GM19035 (cell line): Measurements from ENCODE around the gene RTN4.
"Not testable (repeated sequence)": the region's sequence is repeated elsewhere in the genome, so short reads cannot be mapped to it uniquely, and the experiment has no call there.

ENCODE experiments used
- ATAC-seq: cut with Tn5 transposase; IDR thresholded peaks from one replicate; pipeline ENCODE4 v1.9.1; 2021; ENCODE audit not compliant: unreplicated experiment

Gene RTN4

DNA sequence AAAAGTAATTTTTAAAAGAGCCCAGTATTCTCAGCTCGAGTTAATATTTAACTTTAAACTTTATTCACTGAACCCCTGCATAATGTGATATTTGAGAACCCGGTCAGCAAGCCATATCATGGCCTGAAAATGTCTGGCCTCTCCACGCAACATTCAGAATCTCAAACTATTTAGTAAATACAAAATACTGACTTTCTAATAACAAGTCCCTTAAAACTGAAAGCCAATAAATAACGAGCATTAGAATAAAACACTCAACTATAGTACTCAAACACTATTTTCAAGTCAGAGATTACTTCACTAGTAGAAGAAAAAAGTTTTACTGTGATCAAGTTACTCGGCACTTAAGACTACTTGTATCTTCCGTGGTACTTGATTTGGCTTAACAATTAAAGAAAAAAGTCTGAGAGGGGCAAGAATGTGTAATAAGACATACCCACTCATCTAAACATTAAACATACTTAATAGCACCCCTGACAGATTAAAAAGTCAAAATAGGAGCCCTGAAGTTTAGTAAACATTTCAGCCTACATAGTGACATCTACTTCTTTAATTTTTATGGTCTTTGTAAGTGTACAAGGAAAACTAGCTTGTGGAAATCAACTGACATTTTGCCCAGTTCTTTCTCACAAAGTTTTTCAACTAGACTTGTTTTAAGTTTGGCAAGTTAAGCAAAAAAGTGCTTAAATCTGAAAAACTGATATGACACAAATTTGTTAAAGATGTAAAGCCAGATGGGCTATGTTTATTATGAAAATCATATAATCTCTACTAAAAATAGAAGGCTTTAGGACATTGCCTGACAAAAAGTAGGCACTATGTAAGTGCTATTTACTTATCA, 38.2 kb downstream of the RTN4 start:
- no peak for ATAC-seq

GRCh38 chr2:55010915-55011314, 39.3 kb downstream of the RTN4 start:
- ATAC-seq = no peak

DNA sequence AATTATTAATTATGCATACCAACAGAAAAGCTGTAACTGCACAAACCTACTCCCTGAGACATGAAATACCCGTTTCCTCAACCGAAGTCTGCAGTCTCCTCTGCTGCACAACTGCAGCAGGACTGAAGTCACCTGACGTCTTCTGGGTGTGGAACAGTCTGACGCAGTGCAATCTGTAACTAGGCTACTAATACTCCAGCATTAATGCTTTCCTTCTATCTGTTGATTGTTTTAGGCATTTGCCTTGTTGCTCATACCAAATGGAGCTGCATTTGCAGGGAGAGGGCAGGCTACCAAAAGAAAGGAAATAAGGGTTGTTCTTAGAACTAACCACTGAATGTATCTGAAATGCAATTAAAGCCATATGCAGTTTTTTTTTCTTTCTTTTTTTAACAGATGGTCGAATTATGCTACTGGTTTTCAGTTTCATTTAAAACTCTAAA, 40.1 kb downstream of the RTN4 start:
- ATAC-seq = peak; percentile 97

DNA sequence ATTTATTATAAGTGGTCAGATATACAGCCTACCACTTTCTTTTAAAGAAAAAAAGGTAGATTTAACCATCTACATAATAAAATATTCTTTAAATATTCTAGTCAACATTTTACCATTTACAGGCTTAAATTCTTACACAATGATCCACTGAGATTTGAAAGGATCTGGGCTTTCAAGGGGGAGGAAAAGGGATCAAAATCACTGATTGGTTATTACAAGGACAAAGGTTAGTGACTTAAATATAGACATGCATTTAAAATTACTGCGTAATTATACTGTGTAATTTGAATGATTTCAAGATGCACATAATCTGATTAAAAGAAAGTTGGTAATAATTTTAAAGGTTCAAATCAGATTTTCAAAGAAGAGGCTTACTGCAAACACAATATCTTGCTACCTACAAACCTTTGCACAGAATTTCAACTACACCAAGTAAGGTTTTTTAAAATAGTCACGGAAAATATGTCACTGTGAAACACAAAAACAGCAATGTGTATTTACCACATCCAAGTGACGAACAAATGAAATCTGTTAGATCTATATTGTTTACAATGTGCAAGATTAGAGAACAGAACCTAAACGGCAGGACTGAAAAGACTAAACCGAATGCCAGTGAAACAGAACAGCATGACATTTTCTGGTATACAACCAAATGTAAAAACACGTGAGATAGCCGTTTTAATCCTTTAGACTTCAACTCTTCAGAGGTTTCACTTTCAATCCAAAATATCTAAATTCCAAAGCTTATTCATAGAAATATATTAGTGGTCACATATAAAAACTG, 40.8 kb downstream of the RTN4 start:
- no peak for ATAC-seq

DNA sequence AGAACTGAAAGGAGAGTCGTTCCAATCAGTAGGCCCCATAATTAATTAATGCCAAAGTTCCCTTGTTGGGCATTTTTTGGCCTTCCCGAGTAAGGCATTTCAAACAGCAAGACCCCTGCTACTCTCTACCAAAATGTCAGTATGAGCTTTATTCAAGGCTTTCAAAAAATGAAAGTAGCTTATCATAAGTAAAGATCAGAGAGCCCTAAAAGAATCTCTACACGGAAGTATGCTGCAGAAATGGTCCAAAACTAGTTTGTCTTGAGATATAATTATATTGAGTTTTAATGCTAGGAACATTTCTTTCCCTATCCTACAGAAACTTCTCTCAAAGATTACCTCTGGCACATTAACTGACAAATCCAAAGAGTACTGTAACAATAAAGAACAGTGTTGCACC, 43.9 kb downstream of the RTN4 start:
- no peak for ATAC-seq

- ATAC-seq = no peak
Observed at GRCh38 chr2:55003706-55004639, 46.3 kb downstream of the RTN4 start.

- ATAC-seq = no peak
Observed at GRCh38 chr2:55001716-55002115, 48.5 kb downstream of the RTN4 start.

DNA sequence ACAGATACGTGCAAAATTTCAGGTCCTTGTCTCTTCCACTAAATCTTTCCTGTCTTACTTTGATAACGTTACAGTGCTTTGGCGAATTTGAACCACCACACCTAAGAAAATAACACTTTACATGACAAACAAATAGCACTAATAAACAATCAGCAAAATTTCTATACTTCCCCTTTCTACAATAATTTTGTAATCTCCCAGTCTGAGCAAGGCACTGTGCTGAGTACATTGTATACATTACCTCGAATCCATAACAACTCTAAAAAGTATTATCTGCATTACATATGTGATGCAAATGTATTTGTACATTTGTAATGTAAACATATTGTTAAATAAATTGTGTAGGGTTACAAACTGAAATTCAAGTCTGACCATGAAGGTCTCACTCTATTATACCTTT, 49.9 kb downstream of the RTN4 start:
- no peak for ATAC-seq

DNA sequence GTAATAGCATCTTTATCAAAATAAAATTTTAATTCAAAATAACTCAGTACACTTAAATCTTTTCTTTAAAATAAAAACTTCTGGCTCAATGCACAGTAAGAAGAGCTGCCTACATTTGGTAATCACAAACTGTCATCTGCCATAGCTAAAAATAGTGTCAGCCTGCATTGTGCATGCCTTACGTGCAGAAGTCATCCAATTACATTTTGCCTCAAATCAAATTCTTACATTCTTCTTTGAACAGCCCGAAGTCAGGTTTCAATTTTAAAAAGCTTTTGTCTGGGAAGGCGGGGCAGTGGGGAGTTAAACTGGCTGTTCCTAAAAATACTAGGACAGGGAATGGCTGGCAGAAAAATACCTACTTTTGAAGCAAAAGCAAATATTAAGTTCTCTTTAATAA, 51.1 kb downstream of the RTN4 start:
- no peak for ATAC-seq

DNA sequence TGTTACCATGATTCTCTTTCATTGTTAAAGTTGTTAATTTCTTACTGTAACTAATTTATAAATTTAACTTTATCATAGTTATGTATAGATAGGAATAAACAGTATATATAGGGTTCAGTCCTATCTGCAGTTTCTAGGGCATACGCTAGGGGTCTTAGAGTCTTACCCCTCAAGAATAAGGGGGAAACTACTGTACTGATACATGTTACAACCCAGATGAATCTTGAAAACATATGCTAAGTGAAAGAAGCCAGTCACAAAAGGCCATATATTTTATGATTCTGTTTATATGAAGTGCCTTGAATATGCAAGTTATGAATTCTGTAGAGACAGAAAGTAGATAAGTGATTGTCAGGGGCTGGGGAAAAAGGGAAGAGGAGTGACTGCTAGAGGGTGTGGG, 52.4 kb downstream of the RTN4 start:
- ATAC-seq = no peak

- ATAC-seq = no peak
Observed at GRCh38 chr2:54995553-54995952, 54.7 kb downstream of the RTN4 start.

- ATAC-seq = not testable (repeated sequence)
Observed at GRCh38 chr2:54990694-54991093, 59.6 kb downstream of the RTN4 start.

DNA sequence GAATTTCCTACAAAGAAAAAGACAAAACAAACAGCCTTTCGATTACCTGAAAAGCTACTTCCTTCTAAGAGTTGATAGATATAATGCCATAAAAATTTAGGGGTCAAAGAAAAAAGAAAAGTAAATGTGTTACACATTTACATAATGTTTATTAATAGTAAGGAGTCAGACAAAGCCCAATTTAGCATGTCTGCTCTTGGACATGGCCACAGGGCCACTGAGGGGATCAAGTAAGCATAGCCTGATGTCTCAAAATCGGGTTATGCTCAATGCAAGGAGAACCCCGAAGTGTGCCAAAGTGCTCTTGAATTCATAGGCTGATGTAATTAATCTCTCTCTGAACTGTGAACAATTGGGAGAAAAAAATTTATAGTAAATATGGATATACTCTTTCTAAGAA, 61.6 kb downstream of the RTN4 start:
- no peak for ATAC-seq

- ATAC-seq = no peak
Observed at GRCh38 chr2:54986264-54986663, 64.0 kb downstream of the RTN4 start.

DNA sequence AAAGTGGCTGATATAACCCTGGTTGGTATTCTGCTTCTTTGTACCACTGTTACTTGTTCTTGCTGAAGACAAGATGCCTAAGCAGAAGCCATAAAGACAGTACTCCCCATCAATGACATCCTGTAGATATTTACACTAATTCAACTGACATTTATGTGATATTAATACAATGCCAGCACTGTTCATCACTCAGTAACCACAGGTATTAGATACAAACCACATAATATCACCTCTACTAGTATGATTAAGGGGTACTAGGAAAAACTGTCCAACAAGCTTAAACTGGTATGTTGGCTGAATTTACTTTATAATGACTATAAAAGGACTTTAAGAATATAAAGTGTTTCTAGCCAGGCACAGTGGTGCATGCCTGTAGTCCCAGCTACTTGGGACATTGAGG, 65.8 kb downstream of the RTN4 start:
- ATAC-seq = no peak

DNA sequence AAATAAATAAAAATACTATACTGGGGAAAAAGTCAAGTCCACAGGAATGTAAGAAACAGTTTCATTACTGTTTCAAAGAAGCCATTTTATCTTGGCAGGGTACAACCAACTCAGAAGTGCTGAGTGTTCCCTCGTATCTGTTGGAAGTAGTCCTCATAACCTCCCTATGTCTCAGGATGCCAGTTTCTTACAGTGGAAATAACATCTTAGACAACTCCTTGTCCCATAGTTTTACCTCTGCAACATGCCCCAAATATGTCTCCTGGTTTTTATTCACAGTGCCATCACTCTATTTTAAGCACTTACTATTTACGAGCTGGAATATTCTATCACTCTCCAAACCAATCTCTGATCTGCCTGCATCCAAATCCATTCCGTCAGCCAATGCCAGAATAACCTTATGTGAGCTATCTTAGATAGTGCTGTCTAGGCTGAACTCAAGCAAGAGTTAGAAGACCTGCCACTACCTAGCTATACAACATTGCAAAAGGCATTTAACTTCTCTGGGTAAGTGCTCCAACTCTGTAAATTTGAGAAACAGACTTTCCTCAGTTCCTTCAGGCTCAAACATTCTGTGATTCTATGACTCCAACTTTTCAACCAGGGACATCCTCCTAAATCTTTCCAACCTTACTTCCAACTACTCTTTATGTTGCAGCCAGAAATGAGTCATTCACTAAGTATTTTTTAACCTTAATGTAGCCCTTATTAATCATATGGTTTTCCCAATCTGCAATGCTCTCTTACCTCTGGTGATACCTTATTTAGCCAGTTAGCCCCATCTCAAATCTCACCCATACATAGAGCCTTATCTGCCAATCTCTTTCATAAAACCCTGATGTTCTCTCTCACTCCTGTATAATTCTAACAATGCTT, 66.7 kb downstream of the RTN4 start:
- ATAC-seq = no peak

DNA sequence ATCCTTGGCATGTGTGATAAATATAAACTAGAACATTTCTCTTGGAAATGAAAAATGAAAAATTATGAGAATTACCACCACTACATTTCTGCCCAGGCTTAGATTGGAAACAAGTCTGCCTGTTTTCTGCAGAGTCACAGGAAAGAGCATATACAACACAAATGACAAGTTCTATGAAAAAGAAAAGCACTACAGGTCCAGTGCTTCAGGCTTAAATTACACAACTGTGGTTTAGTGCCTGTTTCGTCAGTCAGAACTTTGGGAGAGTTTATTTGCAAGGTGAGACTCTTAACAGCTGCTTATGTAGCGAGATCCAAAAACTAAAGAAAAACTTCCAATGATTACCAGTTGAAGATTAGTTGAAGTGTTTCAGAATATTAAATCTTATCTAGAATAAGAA, 68.9 kb downstream of the RTN4 start:
- no peak for ATAC-seq

GRCh38 chr2:54979321-54980044, 70.8 kb downstream of the RTN4 start:
- no peak for ATAC-seq

DNA sequence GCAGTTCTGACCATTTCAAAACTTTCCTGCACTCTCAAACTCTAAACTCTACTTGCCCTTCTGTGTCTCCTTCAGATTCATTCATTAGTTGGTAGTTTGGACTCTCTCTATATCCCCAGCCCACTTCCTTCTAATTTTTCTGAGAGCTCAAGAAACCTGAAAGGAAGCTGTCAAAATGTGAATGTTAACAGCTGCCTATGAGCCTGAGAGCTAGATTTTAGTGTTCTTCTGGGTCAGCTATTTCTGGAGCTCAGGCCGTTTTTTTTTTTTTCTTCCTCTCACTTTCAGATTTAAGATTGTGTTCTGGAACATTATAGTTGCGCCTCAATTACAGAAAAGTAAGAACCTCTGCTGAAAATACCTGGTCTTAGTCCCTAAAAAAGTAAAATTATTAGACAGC, 73.1 kb downstream of the RTN4 start:
- ATAC-seq = peak; percentile 92
